ENCODE results near the gene NUP93.
A peak's percentile ranks its signal among the peaks of the same experiment; 100 is the strongest.
"Not testable (repeated sequence)": the region's sequence is repeated elsewhere in the genome, so short reads cannot be mapped to it uniquely, and the experiment has no call there.

NUP93 gene

DNA sequence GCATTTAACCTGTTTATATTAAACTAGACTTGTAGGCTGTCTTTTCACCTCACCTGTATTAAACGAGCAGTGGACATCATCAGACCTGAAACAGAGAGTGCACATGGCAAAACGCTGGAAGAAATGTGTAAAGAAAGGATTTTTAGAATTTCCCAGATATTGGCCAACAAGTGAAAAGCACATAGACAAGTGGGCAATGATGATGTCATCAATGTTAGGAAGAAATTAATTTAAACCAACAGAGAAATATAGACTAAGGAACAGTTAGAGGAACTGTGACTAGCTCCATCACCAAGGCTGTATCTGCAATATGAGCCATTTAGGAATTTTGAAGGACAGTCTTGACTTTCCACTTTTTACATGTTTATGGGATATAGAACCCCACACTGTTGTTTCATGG is 67.9 kb downstream of the NUP93 start:
- TF ChIP-seq, protein P1, sequence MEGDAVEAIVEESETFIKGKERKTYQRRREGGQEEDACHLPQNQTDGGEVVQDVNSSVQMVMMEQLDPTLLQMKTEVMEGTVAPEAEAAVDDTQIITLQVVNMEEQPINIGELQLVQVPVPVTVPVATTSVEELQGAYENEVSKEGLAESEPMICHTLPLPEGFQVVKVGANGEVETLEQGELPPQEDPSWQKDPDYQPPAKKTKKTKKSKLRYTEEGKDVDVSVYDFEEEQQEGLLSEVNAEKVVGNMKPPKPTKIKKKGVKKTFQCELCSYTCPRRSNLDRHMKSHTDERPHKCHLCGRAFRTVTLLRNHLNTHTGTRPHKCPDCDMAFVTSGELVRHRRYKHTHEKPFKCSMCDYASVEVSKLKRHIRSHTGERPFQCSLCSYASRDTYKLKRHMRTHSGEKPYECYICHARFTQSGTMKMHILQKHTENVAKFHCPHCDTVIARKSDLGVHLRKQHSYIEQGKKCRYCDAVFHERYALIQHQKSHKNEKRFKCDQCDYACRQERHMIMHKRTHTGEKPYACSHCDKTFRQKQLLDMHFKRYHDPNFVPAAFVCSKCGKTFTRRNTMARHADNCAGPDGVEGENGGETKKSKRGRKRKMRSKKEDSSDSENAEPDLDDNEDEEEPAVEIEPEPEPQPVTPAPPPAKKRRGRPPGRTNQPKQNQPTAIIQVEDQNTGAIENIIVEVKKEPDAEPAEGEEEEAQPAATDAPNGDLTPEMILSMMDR (IDR thresholded peaks at IDR 0.05; ENCODE audit: low read depth, low read length): no peak
- in situ Hi-C loops (cut with HindIII; ENCODE audit: low sequenced_read_pairs): no loop called here
- no peak for DNase-seq (ENCODE audit: low read depth, low spot score)
- H3K4me3 ChIP-seq (ENCODE audit: low read depth, low read length): no peak overlapping the region

DNA sequence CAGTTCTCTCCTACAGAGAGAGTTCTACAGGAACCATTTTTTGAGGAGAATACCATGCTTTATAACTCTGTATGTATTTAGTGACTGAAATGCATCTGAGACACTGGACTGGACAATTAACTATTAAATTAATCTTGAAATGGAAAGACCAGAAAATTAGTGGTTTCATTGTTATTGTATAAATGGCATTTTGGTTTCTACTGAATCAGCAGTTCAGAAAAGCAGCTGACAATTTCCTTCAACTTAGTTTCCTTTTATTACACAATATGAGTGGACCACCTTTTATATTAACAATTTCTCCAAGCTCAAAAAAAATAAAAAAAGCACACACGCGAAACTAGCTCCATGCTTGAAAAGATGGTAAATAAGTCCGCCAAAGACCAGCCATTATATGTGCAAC is 69.0 kb downstream of the NUP93 start:
- H3K4me3 ChIP-seq (ENCODE audit: low read depth, low read length): no peak overlapping the region
- no peak for DNase-seq (ENCODE audit: low read depth, low spot score)
- in situ Hi-C loops (cut with HindIII; ENCODE audit: low sequenced_read_pairs): no loop called here
- TF ChIP-seq, protein P1 (IDR thresholded peaks at IDR 0.05; ENCODE audit: low read depth, low read length): no peak

DNA sequence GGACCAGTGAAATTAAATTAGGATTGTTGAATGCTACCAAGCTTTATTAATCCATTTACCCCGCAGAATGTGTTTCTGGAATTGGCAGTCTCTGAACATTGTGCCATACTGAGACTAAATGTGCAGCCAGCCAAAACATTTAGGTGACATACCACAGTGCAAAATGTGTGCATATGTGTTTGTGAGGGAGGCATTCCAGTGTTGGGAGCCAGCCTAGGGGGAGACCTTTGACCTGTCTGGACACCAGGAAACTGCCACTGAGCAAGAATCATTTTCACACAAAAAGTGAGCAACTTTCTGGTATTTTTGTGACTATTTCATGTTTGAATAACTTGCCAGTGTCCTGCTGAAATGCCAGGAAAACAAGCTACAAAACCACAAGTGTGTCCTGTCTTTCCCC is 70.4 kb downstream of the NUP93 start:
- no peak overlapping the region for H3K4me3 ChIP-seq (ENCODE audit: low read depth, low read length)
- in situ Hi-C loops (cut with HindIII; ENCODE audit: low sequenced_read_pairs): no loop called here
- DNase-seq (ENCODE audit: low read depth, low spot score): peak; percentile 13
- TF ChIP-seq, protein P1 (IDR thresholded peaks at IDR 0.05; ENCODE audit: low read depth, low read length): no peak

DNA sequence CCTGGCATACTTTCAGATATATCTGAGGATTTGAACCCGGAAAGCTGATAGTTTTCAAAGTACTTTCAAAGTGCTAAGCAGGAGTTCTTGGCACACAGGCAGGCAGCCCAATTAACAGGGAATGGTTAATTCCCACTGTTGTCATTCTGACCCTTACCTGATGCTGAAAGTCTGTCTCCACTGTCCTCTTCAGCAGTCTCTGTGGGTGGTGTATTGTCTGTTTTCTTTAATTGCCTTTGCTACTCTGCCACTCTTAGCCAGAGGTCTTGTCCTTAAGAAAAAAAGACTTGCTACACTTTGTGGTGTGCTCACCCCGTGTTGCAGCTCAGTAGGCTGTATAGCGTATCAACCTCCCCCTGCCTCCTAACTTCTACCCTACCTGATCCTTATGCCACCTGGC is 71.8 kb downstream of the NUP93 start:
- in situ Hi-C loops (cut with HindIII; ENCODE audit: low sequenced_read_pairs): no loop called here
- TF ChIP-seq, protein P1 (IDR thresholded peaks at IDR 0.05; ENCODE audit: low read depth, low read length): no peak
- H3K4me3 ChIP-seq (ENCODE audit: low read depth, low read length): no peak overlapping the region
- DNase-seq (ENCODE audit: low read depth, low spot score): no peak

DNA sequence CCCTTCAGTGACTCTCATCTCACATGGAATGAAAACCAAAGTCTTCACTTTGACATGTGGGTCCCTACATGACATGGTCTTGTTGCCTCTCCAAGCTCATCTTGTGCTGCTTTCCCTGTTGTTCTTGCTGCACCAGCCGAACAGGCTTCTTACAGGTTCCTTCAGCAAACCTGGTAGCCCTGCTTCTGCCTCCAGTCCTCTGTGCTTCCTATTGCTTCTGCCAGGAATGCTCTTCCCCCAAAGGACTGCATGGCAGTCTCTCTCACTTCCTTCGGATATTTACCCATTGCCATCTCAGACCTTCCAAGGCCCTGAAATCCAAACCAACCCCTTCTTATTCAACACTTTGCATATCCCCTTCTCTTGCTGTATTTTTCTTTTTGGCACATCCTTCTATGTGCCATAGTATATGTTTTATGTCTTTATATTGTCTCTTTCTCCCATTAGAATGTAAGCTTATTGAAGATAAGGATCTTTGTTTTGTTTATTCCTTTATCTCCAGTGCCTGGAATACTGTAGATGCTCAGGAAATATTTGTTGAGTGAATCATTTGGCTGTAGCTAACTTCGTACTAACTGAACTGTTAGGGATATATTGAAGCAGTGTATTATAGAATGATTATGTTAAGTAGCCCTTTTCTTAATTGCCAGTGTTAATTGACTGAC is 77.2 kb downstream of the NUP93 start:
- peak; percentile 55 for DNase-seq (ENCODE audit: low read depth, low spot score)
- H3K4me3 ChIP-seq (ENCODE audit: low read depth, low read length): no peak overlapping the region
- in situ Hi-C loops (cut with HindIII; ENCODE audit: low sequenced_read_pairs): no loop called here
- TF ChIP-seq, protein P1 (IDR thresholded peaks at IDR 0.05; ENCODE audit: low read depth, low read length): no peak

DNA sequence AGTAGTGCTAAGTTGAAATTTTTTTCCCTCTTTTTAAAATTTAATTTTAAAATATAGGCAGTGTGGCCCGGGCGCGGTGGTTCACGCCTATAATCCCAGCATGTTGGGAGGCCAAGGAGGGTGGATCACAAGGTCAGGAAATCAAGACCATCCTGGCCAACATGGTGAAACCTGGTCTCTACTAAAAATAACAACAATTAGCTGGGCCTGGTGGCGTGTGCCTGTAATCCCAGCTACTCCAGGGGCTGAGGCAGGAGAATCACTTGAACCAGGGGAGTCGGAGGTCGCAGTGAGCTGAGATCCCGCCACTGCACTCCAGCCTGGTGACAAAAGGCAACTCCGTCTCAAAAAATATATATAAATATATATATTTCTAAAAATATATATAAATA is 77.7 kb downstream of the NUP93 start:
- H3K4me3 ChIP-seq (ENCODE audit: low read depth, low read length); DNase-seq (ENCODE audit: low read depth, low spot score); in situ Hi-C loops (cut with HindIII; ENCODE audit: low sequenced_read_pairs): not testable (repeated sequence)

DNA sequence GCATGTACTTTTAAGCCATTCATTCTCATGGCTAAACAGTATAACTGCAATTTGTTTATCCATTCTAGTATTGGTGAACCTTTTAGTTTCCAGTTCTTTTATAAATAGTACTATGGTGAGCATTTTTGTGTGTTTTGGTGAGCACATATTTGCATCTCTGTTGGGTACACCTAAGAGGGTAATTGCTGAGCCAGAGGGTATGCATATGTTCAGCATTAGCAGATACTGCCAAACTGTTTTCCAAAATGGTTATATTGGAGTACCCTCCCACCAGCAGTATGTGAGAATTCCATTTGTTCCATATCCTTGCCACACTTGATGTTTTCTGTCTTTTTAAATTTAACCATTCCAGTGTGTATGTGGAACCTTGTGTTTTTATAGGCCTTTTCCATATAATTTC is 81.0 kb downstream of the NUP93 start:
- in situ Hi-C loops (cut with HindIII; ENCODE audit: low sequenced_read_pairs): no loop called here
- no peak overlapping the region for H3K4me3 ChIP-seq (ENCODE audit: low read depth, low read length)
- no peak for DNase-seq (ENCODE audit: low read depth, low spot score)
- TF ChIP-seq, protein P1 (IDR thresholded peaks at IDR 0.05; ENCODE audit: low read depth, low read length): no peak

DNA sequence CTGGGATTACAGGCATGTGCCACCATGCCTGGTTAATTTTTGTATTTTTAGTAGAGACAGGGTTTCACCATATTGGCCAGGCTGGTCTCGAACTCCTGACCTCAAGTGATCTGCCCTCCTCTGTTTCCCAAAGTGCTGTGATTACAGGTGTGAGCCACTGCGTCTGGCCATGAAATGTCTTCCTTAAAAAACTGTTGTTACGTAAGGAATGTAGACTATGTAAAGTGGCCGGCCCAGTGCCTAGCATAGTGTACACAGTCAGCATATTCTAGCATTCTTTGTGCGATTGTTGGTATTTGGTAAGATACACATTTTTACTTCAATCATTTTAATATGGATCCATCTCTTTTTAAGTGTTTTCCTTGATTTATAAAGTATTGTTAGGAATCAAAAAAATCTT is 81.7 kb downstream of the NUP93 start:
- H3K4me3 ChIP-seq (ENCODE audit: low read depth, low read length); in situ Hi-C loops (cut with HindIII; ENCODE audit: low sequenced_read_pairs); DNase-seq (ENCODE audit: low read depth, low spot score): not testable (repeated sequence)

Data from astrocyte of the spinal cord (primary cell).